ENCODE results near the gene FN1. TPM values are rescaled to one million over a fixed set of nuclear protein-coding genes. Genes with fewer than 3 reads are reported as not detected.
"Not testable (repeated sequence)": the region's sequence is repeated elsewhere in the genome, so short reads cannot be mapped to it uniquely, and the experiment has no call there.

The FN1 gene
- total RNA-seq, 1 donor from 2014 or later, result 217 TPM

DNA sequence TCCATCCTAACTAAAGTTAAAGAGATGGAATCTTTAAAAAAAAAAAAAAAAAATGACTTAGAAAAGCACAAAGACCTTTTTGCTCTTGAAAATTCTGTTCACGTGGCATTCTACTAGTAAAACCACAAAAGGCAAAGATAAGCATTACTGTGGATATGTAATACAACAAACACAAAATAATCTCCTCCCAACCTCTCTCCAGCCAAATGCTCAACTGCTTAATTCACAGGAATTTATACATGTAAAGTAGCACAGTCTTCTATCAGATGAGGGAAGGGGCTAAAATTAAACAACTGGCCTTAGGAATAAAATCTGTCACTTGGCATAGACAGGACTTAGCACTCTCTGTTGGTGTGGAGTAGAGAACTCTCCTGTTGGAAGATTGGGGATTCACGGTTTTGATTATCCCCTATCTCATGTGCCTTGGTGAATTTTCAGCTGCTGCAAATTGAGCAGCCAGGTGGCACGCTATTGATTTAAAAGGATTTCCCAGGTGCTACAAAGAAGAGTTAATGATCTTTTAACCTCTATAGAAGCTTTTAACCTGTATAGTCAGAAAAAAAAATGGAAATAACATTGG is 66.6 kb downstream of the FN1 start:
- DNase-seq (ENCODE audit: low spot score), result no peak

DNA sequence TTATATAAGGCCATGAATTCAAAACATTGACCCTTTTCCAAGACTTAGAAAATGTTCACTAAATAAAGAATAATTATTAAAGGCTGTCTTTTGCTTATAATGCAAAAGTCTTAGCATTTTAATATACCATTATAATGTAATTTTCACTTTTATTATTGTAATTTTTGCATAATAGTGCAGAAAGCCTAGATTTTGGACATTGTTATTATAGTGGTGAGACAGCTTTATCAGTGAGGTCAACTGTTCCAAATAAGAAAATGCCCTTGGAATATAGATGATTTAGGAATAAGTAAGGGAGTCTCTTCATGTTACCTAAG is 67.4 kb downstream of the FN1 start:
- DNase-seq (ENCODE audit: low spot score), result no peak

DNA sequence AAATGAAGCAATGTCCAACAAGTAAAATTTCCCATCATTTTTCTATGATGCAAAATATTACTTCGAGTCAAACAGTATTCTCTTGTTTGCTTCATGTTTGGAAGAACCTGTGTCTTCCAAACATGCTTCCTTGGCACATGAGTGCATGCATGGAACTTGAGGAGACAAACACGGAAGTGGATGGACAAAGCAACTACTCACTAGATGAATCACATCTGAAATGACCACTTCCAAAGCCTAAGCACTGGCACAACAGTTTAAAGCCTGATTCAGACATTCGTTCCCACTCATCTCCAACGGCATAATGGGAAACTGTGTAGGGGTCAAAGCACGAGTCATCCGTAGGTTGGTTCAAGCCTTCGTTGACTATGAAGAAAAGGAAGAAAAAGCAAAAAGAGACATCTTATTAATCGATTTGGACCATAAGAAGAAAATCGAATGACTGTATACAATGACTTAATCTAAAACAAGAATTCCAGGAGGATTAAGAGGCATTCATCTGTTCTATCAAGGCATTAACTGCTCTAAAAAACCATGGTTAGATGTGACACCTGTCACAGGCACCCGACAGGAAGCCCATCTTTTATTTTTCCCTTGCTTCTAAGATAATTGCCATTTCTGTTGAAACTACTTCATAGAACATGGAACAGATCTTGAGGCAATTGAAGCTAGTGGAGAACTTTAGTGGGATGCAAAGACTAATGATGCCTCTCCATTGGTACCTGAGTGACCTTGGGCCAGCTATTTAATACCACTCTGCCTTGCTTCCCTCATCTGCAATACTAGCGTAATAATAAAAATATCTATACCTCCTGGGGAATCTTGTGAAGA is 68.0 kb downstream of the FN1 start:
- DNase-seq (ENCODE audit: low spot score), result no peak

DNA sequence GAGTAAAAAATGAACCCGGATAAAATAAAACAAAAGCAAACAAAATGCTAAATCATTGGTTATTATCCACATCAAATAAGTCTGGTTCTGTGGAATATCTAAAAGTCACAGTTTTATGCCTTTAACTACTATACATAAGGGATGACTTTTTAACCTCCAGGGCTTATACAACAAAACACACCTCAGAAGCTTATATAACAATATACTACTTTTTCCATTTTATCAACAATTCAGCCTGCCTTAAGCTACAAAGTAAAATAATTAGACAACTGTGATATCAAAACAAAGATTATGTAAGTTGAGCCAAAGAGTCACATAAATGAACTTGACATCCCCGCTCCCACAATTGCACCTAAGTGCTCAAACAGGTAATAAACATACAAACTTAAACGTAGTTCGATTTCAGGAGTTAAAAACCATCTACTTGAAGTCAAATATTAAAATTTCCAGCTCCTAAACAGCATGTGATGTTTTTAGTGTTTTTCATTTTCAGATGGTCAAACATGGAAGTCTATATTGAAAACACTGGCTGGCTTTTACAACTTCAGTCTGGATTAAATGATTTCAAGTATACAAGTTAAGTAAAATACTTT is 69.3 kb downstream of the FN1 start:
- no peak for DNase-seq (ENCODE audit: low spot score)

DNA sequence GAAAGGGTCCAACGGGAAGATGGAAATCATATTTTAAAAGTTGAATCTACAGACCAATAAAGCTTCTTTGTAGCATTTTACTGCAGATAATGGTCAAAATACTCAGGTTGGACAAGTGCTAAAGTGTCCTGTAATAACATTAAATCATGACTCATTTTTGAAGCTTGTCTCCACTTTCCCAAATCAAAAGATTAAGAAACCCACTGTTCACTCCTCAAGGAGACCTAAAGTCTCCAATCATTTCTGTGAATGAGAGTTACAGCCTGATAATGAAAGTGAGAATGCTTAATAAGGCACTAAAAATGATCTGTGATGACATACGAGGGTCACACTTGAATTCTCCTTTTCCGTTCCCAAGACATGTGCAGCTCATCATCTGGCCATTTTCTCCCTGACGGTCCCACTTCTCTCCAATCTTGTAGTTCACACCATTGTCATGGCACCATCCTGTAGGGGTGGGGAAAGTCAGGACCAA is 70.6 kb downstream of the FN1 start:
- no peak for DNase-seq (ENCODE audit: low spot score)

DNA sequence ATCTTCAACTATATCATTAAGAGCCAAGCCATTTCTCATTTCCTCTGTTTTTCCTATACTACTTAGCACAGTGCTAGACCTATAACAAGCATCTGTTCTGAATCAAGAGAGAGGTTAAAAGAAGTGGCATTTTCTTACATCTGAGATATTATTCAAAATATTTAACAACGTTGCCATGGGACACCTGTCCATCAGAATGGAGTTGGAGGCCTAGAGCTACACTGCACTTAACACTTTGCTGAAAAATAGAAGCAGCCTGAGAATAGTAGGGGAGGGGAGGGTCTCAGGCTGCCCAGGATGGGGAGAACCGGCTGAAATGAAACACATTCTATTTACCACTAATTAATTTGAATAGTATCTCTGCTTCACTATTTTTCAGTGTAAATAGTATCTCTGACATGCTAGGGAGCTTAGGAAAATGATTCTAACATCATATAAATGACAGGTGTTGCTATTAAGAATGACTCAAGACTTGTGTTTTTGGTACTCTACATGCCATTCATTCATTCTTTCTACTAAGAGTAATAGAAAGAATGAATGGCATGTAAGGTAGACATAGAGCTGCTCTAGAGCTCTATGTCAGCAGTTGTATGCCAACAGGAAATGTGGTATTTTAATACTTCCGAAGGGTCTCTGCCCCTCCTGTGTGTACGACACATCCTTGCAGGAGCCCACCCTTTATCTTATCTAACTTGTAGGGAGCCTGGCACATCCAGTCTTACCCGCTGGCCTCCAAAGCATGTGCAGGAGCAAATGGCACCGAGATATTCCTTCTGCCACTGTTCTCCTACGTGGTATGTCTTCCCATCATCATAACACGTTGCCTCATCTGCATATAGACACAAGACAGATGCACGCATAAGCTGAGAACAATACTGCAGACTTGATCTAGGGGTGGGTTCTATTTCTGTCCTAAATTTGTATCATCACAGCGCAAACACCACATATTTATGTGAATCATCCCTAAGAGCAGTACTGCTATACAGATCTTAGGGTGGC is 71.4 kb downstream of the FN1 start:
- DNase-seq (ENCODE audit: low spot score), result no peak

DNA sequence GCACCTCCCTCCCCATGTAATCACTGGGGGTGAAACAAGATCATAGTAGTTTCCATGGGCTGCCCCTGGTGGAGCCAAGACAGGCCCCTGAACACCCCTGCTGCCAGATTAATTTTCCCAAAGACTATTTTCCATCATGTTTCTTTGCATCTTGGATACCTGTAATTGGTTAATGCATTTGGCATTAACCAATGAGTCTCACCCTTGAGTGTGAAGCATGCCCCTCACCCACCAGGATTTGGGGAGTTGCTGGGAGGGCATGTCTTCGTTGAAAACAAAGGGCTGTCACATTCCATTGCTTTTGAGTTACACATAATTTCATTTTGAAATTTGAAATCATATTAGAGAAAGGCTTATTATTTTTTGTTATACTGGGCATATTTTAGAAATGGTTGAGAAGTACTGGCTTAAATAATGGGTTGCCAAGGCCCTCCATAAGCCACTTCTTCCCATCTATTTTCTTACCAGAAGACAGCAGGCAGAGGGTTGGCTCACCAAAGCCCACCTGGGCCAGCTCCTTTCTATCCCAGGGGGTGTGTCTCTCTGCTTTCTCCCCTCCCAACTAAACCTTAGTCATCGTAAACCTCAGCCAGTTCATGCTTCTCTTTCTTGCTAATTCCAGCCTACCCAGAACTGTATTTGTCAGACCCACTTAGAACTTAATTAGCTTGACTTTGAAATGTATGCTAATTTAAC is 72.3 kb downstream of the FN1 start:
- DNase-seq (ENCODE audit: low spot score), result no peak

DNA sequence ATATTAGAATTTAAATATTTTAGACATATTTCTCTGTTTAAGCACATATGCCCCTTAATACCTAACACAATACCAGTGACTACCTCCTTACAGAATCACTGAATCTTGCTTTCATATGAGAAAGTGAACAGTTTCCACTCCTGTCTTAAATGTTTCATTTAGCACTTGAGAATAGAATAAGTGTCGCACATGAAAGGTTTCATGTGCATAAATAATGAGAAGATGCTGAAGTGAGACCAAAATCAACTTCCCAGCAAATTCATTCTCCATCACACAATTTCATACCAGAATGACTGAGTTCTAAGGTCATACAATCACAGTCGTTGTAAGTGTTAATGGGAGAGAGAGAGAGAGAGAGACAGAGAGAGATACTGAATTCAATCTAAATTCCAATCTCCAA is 72.8 kb downstream of the FN1 start:
- DNase-seq (ENCODE audit: low spot score), result no peak

DNA sequence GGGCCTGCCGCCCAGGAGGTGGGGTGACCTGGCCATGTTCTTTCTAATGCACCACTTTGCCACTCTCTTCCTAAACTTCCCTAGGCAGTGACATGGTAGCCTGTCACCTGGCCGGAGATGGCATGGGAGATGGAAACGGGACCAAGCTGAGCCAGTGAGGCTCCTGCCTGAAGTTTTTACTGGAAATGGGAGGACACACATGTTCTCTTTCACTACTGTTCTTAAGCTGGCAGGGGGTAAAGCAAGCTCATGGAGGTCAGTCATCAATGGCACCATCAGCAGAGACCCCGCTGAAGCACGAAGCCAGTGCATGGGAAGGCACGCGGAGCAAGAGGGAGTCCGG is 73.3 kb downstream of the FN1 start:
- no peak for DNase-seq (ENCODE audit: low spot score)

DNA sequence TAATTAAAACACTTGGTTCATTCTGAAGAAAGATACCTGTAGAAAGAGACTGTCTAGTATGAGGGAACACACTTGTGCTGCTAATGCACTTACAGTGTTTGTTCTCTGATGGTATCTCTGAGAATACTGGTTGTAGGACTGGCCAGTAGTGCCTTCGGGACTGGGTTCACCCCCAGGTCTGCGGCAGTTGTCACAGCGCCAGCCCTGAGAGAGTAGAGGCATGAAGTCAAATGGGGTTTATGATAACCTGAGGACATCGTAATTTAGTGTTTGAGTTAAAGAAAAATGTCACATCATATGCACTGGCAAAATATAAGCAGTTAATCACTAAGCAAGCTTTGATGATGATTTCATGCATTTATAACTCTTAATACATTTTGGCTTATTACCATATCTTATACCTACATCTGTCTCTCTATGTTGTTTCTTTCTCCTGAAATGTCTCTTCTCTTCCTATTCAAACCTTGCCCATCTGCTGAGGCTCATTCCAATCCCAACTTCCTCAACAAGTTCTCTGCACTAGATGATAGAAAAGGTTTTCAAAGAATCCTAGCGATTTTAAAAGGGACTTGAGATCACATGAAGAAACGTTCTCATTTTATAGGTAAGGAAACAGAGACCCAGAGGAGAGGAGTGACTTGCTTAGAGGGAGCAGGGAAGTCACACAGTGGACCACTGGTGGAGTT is 73.8 kb downstream of the FN1 start:
- DNase-seq (ENCODE audit: low spot score), result no peak

DNA sequence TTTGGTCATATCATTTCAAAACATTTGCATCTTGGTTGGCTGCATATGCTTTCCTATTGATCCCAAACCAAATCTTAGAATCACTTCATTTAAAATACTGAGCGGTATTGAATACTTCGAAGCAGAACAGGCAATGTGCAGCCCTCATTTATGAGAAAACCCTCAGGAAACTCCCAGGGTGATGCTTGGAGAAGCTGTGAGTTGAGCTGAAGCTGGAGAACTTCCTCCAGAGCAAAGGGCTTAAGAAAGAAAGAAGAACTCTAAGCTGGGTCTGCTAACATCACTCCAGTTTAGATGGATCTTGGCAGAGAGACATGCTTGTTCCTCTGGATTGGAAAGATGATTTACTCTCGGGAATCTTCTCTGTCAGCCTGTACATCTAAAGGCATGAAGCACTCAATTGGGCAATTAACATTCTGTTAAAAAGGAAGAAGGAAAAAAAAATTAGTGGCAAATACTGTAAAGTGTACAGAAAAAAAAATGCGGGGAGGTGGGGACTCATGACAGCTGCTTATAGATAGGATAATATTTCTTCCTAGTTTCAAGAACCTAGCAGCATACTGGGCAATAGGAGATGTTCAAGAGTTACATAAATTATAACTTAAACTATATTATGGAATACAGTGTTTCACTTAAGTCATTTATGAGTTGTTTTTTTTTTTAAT is 74.5 kb downstream of the FN1 start:
- DNase-seq (ENCODE audit: low spot score), result no peak

DNA sequence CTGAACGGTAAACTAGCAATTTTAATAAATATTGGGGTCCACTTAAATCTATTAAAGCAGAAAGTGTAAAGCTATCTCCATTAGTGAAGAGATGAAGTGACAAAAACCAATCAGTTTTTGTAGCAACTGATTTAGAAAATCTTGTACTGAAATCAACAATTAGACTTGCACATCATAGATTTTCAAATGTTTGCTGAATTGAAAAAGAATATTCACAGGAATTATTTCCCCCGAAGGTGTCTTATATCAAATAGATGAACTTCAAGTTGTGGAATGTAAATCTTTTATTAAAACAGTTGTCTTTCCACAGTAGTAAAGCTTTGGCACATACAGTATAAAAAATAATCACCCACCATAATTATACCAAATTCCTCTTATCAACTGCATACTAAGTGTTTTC is 75.3 kb downstream of the FN1 start:
- DNase-seq (ENCODE audit: low spot score), result no peak

DNA sequence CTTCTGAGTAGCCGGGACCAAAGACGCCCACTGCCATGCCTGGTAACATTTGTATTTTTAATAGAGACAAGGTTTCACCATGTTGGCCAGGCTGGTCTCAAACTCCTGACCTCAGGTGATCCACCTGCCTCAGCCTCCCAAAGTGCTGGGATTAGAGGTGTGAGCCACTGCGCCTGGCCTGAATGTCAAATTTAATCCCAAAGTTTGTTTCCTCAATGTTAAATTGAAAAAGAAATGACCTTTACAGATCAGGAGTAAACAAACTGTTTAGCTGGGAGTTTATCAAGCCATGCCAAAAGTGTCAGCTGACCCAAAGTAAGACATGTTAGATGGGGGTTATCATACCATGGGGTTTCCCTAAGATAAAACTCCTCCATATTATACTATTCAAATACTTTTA is 75.8 kb downstream of the FN1 start:
- not testable (repeated sequence) for DNase-seq (ENCODE audit: low spot score)

DNA sequence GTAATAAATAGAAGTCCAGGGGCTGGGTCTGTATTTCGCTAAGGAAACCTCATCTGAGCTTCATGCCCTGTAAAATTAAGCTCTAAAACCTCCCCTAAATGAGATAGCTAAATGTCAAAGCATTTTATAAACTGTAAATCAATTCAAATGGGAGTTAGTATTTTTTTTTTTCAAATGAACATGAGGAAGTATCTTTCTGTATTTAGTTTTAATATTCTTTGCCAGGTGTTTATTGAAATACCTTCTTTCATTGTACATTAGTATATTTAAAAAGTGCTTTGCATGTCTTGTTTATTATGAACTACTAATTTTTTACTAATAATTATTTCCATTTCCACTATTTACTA is 76.3 kb downstream of the FN1 start:
- no peak for DNase-seq (ENCODE audit: low spot score)

DNA sequence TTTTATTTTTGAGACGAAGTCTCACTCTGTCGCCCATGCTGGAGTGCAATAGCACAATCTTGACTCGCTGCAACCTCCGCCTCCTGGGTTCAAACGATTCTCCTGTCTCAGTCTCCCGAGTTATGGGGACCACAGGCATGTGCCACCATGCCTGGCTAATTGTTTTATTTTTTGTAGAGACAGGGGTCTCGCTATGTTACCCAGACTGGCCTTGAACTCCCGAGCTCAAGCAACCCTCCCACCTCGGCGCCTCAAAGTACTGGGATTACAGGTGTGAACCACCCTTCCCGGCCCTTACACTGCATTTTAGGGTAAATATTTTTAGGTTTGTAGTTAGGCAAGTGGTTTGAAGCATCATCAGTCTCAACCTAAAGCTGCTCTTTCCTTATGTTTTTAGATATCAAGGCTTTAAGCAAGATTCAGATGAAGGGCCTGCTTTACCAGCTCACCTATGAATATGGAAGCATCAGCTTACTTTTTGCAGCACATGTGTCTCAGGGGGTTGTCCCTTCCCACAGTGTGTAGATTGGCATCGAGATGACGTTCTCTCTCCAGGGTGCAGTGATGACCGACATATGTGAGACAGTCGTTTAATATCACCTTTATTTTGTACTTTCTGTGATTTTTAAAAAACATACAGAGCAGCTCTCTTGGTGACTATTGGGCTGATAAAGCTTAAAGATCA is 76.8 kb downstream of the FN1 start:
- no peak for DNase-seq (ENCODE audit: low spot score)

DNA sequence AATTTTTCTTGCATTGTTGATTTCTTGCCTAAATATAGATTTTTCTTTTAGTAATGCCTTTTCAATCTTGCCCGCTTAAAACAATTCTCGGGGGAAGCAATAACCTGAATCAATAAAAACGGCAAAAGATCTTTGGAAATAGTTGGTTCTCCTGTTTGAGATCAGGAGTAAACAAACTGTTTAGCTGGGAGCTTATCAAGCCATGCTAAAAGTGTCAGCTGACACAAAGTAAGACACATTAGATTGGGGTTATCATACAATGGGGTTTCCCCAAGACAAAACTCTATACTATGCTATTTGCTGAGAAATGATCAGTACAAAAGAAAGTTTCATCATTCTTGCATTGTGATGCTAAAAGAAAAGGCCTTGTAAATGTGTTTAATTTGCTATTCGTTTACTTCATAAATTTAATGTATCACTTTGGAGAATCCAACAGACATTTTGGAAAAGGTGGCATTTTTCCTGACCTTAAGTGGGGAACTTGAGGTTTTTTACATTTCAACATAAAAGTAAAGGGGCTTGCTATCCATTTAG is 77.5 kb downstream of the FN1 start:
- no peak for DNase-seq (ENCODE audit: low spot score)

DNA sequence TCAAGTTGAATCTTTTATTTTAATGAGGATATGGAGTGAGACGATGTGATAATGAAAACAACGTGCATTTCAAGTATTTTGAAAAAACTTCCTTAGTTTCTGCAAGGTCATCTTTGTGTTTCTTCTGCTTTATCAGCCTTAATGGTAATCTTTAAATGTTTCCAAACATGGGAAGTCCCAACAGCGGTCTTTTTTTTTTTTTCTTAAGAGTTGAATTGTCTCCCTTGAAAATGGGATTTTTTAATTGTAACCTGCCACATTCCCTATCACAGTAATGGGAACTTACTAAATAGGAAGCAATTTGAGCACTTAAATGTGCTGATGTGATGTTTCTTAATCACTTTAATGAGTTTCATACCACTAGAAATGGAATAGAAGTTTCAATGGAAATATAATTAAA is 78.2 kb downstream of the FN1 start:
- no peak for DNase-seq (ENCODE audit: low spot score)

DNA sequence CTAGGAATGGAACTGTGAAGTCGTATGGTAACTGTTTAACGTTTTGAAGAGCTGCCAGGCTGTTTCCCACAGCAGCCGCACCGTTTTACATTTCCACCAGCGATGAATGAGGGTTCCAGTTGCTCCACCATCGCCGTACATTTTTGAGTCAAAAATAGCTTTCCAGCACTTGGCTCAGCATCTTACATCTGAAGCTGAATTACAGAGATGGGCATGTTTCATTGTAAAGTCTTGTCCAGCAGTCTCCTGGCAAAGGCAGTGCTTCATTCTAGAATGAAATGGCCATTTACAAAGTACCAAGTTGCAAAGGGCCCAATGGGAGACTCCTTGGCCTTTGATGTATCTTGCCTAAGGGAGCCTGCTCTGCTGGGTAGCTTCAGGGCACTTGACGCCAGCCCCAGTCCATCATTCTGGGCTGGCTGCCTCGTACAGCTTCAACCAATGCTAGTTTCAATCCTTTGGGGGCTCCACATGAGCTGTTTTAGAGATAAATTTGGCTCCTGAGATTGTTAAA is 78.9 kb downstream of the FN1 start:
- no peak for DNase-seq (ENCODE audit: low spot score)
